AG10803 (cell line): ENCODE data around the gene KLHL29.

ENCODE experiments used
- DNase-seq: peaks from one replicate; pipeline ENCODE4 v3.0.0; 2010; ENCODE audit warnings: low read depth
- H3K4me3 ChIP-seq: 2 replicates; pipeline ENCODE4 v1.5.1; 2011; ENCODE audit warnings: mild to moderate bottlenecking, low read length, control low read depth
- CTCF ChIP-seq: conservative IDR thresholded peaks from 2 replicates; pipeline ENCODE4 v1.5.1; 2011; ENCODE audit warnings: mild to moderate bottlenecking, low read length, control low read depth, inconsistent platforms

KLHL29 gene

GRCh38 chr2:23356711-23357110, 28.3 kb upstream of the KLHL29 start:
- TF ChIP-seq CTCF: no peak
- H3K4me3 ChIP-seq: no peak overlapping the region
- no peak for DNase-seq

DNA sequence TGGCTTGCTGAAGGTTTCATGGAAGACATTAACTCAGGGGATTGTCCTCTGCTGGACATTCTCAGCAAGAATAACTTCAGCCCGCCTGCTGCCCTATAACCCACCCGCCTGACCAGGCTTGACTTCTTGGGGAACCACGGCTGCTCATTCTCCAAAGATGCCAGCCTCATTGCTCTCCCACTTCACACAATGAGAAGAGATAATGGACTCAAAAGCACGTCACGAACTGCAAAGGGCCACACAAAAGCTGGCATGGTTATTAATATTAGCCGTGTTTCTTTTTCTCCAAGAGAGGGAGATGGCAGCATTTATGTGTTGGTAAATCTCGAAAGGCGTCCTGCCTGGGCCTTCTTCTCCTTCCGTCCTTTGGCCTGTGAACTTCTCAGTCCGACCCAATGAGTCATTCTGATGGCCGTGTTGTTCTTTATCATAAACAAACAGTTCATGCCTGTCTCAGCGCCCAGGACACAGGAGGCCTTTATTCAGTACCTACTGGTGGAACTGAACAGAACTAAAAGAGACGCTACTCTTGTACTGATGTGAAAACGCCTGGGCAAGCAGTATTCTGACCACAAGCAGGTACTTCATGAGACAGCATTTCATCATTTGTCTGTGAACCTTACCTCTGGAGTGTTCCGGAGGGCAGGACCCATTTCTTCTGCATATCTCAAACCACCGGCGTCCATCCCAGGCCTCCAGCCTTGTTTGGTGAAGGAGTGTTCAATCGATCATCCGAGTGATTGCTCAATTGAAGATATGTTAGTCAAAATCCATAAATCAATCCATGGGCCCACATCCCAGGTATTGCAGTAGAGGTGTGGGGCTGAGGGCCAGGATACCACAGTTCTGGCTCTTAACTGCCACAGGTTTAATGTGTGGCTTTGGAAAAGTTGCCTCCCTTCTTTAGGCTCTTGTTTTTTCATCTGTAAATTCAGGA, 25.1 kb upstream of the KLHL29 start:
- H3K4me3 ChIP-seq: no peak overlapping the region
- DNase-seq: no peak
- TF ChIP-seq CTCF: no peak

DNA sequence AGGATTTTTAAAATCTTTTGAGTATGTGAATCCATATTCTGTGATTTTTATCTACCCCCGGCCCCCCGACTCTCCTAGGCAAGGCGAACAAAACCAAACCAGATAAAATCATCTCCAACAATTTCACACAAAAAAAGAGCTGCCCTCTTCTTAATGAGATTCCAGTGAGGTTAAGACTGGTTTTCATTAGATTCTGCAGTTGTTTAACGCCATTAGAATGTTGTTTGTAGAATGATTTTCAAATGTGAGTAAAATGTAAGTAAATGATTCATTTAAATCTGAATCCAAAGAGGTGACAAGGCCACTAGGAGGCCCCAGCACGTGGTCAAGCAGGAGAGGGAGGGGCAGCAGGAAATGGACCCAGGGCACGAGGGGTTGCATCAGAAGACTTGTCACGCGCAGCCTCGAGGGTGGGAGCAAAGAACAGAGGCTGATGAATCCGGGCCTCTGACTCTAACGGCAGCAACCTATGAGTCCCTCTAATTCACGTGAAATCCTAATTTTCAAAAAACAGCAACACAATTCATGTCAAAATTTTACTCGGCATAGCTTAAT, 24.3 kb upstream of the KLHL29 start:
- H3K4me3 ChIP-seq: no peak overlapping the region
- TF ChIP-seq CTCF: no peak
- DNase-seq: peak; percentile 17

DNA sequence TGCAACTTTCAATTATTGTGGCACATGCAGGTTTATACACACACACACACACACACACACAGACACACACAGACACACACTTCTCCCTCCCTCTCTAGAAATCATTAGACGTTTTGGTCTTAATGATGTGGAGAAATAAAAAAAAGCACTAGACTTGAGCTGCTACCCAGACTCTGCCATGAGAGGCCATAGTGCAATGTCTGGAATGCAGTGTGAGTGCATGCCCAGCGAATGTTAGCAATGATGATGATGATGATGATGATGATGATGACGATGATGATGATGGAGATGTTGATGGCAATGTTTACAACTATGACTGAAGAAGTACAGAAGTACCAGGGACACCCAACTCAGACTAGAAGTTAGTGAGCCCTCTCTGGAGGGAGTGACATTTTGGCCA, 23.8 kb upstream of the KLHL29 start:
- TF ChIP-seq CTCF: no peak
- DNase-seq: no peak
- H3K4me3 ChIP-seq: no peak overlapping the region

DNA sequence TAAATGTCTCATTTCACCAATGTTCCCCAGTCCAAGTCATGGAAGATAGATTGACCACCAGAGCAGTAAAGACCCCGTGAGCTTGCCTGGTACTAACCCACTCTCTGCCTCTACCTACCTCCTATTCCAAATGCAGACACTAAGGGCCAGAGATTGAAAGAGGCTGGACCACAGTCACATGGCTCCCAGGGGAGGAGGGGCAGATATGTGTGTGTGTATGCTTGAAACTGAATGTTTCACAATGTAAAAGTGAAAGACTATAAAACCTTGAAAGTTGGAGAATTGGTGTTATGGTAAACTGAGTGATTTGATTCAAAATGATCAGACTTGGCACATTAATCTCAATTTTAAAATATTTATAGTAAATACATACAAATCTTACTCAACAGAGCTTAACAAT, 21.7 kb upstream of the KLHL29 start:
- no peak for DNase-seq
- no peak overlapping the region for H3K4me3 ChIP-seq
- TF ChIP-seq CTCF: no peak

DNA sequence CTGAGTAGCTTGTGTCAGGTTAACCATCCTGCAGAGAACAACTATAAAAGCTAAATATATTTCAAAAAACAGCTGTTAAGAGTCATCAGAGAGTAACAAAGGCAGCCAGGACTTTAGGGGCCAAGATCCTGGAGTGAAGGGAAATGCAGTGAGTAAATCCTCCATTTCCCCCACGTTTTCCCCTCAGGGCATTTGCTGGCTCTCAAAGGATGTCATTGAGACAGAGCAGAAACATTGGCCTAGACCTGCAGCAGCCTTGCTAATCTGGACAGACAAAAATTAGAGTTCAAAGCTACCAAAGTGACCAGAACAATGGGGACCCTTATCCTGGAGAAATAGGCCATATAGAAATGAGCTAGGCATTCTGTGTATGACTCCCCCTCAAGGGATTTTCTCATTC, 21.1 kb upstream of the KLHL29 start:
- no peak for TF ChIP-seq CTCF
- no peak overlapping the region for H3K4me3 ChIP-seq
- DNase-seq: no peak

DNA sequence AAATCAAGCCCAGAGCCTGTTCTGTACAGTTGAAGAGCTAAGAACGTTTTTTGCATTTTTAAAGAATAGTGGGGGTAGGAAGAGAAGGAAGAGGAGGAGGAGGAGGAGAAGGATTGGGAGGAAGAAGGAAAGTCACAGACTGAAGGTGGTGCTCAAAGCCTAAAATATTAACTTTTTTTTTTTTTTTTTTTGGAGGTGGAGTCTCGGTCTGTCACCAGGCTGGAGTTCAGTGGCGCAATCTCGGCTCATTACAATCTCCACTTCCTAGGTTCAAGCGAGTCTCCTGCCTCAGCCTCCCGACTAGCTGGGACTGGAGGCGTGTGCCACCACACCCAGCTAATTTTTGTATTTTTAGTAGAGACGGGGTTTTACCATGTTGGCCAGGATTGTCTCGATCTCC, 18.3 kb upstream of the KLHL29 start:
- no peak for DNase-seq
- no peak; the same call in 1 of the 2 replicates for TF ChIP-seq CTCF
- H3K4me3 ChIP-seq: no peak overlapping the region
